M059J (cell line): Measurements from ENCODE around the gene PBX3. TPM values are rescaled to one million over a fixed set of nuclear protein-coding genes. Genes with fewer than 3 reads are reported as not detected.
A peak's percentile ranks its signal among the peaks of the same experiment; 100 is the strongest.

ENCODE experiments used
- DNase-seq: peaks from one replicate; pipeline ENCODE4 v3.0.0-alpha.2; 2012; ENCODE audit warnings: low read depth
- total RNA-seq: library from RNA; depleted of rRNA; stranded (reverse); fragments of >200 nt; shearing (Covaris generic); gene quantifications from 2 replicates; pipeline ENCODE4 v1.2.3, GENCODE V29; 2014

The PBX3 gene
- total RNA-seq, 1 experiment from 2014 or later, result 71.5 TPM

DNA sequence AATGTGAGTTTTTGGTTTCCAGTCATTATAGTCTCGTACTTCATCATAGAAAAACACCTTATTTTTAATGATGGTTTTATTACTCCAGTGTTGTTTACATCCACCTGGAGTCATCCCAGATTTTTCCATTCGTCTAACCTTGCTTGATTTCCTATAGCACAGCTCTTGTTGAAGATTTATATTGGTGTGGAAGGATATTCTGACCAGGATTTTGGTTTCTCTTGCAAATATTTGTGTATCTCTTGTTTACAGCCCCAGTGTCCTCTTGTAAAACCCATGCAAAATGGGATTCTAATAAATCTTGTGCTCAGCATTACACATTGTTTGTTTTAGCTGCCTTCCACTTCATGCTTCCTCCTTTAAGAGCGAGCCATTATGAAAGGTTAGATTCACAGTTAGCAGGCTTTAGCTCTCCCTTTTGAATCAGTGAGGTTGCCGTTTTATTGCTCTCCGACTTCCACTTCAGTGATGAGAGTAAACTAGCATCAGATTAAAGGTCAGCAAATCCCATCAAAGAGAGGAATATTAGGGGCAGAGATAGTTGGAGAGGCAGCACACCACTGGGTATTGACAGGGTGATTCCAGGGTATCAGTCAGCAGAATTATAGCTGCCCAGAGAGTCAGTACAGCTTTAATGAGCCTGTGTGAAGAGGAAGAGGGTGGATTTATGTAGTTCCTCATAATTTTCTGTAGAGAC is 157.1 kb downstream of the PBX3 start:
- DNase-seq, result peak; percentile 48

DNA sequence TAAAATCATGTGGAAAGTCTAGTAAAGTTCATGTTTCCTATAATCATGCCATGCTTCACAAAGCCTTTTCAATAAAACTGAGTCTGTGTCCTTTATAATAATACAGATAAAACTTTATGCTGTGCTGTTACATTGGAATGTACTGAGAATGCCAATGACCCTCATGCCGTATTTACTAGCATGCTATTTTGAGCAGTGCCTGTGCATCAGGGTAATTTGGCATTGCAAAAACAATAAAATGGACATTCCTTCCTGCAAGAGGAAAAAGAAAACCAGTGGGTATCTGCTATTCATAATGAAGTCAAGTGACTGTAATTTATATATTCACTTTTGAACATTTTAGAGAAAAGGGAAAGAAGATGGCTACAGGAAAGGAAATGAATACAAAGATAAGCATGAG is 159.0 kb downstream of the PBX3 start:
- peak; percentile 64 for DNase-seq

DNA sequence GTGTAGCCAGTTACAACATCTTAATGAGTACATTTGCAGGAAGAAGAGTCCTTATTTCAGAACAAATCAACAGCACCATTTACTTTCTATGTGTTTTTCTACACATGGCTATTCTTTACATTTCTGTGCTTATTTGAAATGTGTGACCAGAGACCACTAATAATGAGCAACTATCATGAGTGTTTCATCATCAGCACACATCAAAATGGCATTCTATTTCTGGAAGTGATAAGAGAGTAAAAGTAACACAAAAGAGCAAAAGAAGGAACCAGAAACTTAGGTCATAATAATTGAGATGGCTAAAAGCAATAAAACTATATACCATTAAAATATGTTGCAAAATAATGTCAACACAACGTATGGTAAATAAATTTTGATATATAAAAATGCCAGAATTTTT is 159.7 kb downstream of the PBX3 start:
- no peak for DNase-seq

DNA sequence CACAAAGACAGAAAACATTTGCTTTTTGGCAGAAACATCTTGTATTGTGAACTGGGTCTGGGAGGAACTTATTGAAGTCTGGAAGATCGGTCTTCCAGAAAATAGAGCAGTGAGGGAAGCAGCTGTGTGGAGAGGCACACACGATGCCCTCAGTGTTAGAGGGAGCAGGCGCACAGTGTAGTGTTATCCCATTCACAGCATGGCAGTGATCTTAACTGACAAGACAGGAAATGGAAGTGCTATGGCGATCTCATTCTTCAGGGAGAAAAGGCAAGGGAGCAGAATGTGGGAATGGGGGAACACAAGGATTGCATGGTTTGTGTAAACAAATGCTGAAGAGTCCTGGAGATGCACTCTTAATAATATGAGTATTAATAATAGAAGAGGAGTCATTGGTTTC is 161.0 kb downstream of the PBX3 start:
- no peak for DNase-seq

- DNase-seq, result no peak
These were observed 161.8 kb downstream of the PBX3 start for GRCh38 chr9:125908966-125909365.

GRCh38 chr9:125909459-125909858 is 162.3 kb downstream of the PBX3 start:
- no peak for DNase-seq

- no peak for DNase-seq
These were observed 163.1 kb downstream of the PBX3 start for GRCh38 chr9:125910286-125910685.

GRCh38 chr9:125911861-125912644 is 164.9 kb downstream of the PBX3 start:
- peak; percentile 34 for DNase-seq

- peak; percentile 35 for DNase-seq
These were observed 165.5 kb downstream of the PBX3 start for GRCh38 chr9:125912667-125913066.

- DNase-seq, result no peak
These were observed 166.4 kb downstream of the PBX3 start for GRCh38 chr9:125913551-125913950.

GRCh38 chr9:125914411-125914810 is 167.2 kb downstream of the PBX3 start:
- DNase-seq, result no peak

- no peak for DNase-seq
These were observed 168.4 kb downstream of the PBX3 start for GRCh38 chr9:125915606-125916005.

DNA sequence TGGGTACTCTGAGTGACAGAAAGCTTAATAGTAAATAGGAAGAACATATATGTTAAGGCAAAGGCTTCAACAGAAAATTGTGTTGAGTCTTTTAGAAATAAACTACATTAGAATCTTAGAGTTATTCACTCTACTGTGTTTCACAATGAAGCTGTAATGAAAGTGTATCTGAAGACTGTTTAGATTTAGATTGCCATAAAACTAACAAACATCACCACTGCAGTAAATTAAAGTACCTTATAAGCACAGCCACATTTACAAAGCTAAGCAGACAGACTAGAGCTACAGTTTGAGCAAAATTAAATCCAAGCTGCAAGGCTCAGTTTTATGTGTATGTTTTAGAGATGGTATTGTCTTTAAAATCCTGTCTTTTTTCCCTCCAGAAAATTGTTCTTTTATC is 172.4 kb downstream of the PBX3 start:
- no peak for DNase-seq

DNA sequence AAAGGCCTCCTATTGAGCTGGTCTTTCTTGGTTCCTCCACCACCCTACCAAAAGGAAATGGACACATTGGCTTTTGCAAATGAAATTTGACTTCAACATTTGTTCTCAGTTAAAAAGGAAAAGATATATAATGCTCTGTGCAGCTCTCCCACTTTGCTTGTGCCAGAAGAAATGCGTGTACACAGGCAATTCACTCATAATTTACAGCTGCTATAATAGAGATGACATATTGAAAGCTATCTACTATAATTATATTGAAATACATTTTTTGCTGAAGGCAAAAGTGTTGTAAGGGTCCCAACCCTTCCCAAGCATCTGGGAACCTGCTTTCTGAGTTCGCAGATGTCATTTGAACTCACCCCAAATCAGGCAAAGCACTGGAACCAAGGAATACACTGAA is 173.2 kb downstream of the PBX3 start:
- no peak for DNase-seq

- no peak for DNase-seq
These were observed 175.7 kb downstream of the PBX3 start for GRCh38 chr9:125922854-125923253.

- DNase-seq, result no peak
These were observed 177.2 kb downstream of the PBX3 start for GRCh38 chr9:125924351-125924750.

DNA sequence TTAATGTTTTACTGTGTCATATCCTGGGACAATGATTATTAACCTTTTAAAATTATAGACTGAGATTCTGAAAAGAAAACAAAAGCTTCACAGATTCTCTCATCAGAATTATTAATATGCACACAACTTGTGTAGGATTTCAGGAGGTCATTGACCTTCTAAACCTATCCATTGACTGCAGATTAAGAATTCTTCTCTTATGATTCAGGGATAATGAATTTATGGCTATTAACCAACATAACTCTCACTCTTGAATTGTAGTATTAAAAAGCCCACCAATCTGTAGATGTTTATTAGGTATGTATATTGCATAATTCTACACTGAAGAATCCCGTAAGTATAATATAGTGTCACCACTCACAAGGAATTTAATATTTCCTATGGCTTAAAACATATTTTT is 179.8 kb downstream of the PBX3 start:
- DNase-seq, result no peak

DNA sequence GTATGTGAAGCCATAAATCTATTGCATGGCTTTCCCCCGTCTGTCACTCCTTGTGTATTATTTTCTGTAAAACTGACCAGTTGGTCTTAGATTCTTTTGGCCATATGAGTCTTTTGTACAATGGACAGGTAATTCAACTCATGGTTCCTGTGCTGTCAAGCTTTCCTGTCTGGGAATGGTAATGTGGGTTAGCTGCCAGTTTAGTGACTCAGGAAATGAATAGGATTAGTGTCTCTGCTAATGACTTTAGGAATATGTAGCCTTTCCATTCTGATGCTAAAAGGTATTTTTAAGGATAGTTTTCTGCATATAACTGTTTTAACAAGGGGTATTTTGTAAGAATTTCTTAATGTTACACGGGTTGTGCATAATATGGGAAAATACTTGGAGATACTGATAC is 182.7 kb downstream of the PBX3 start:
- peak; percentile 65 for DNase-seq

DNA sequence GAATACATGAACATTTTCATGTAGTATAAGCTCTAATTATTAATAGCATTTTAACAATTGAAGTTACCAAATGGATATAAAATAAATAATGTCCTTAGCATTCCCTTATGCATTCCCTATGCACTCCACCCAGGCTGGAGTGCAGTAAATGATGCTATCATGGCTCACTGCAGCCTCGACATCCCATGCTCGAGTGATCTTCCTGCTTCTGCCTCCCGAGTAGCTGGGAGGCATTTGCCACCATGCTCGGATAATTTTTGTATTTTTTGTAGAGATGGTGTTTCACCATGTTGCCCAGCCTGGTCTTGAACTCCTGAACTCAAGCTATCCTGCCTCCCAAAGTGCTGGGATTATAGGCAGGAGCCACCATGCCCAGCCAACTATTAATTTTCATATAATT is 184.0 kb downstream of the PBX3 start:
- DNase-seq, result peak; percentile 15

- peak; percentile 100 for DNase-seq
These were observed 184.8 kb downstream of the PBX3 start for GRCh38 chr9:125932012-125932411.

- no peak for DNase-seq
These were observed 185.7 kb downstream of the PBX3 start for GRCh38 chr9:125932746-125933455.

DNA sequence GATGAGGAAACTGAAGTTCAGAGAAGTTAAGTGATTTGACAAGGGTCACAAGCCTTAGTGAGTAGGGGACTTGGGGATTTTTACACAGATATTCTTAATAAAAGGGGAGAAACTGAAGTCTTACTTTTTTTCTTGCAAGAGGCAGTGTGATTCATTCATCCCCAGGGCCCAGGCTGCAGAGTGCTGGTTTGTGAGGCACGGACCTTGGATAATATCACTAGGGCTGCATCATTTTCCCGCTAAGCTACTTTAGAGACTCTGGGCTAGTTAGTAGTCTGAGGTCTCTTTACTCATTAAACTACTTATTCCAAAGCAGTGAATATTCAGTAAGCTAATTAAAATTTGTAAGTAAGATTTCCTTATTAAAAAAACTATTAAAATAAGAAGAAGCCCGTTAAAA is 195.0 kb downstream of the PBX3 start:
- no peak for DNase-seq

DNA sequence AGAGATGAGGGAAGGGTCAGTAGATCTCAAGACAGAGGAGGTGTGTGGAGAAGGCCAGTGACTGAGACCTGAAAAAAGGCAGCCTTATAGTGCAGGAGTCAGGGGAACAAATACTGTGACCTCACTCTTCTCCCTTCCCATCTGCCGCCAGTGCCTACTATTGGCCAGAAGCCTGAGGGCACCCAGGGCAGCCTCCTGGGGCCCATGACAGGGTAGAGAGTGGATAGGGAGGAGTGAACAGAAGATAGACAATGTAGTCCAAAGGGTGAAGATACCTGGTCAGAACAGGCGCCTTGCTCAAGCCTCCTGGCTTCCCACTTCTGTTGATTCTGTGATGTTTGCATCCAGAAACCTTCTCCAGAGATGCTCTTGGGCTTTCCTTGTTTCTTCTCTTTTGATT is 196.7 kb downstream of the PBX3 start:
- DNase-seq, result no peak
